Mammary epithelial cell (primary cell): Measurements from ENCODE around the gene POU6F2.

Experiments used
- CTCF ChIP-seq, 2 donors: IDR thresholded peaks in 1 of 2; conservative IDR thresholded peaks in 1 of 2; 2 replicates each; pipeline ENCODE4 v1.5.1; 2011 to 2012; ENCODE audit warnings: inconsistent platforms in 2 of 2, low read length in 2 of 2, mild to moderate bottlenecking in 2 of 2, control low read depth in 1 of 2, low read depth in 1 of 2; ENCODE audit not compliant: insufficient read depth in 1 of 2; ENCODE audit errors: extremely low read depth in 1 of 2
- EZH2 ChIP-seq: IDR thresholded peaks from 2 replicates; pipeline ENCODE4 v1.6.1; 2012; ENCODE audit warnings: low read length, inconsistent platforms, borderline replicate concordance

- TF ChIP-seq CTCF (conservative IDR thresholded peaks at IDR 0.05 in 1 of 2, IDR thresholded peaks at IDR 0.05 in 1 of 2; ENCODE audit: extremely low read depth in 1 of 2, insufficient read depth in 1 of 2, low read depth in 1 of 2, low read length in 2 of 2) (no peak), EZH2 (no peak)
Observed at GRCh38 chr7:39415091-39415787, 437.5 kb downstream of the POU6F2 start.
